ENCODE results near the gene TMEM108. TPM values are rescaled to one million over a fixed set of nuclear protein-coding genes. Genes with fewer than 3 reads are reported as not detected.

Gene TMEM108
- total RNA-seq, 2 experiments from 2014 or later = not detected

DNA sequence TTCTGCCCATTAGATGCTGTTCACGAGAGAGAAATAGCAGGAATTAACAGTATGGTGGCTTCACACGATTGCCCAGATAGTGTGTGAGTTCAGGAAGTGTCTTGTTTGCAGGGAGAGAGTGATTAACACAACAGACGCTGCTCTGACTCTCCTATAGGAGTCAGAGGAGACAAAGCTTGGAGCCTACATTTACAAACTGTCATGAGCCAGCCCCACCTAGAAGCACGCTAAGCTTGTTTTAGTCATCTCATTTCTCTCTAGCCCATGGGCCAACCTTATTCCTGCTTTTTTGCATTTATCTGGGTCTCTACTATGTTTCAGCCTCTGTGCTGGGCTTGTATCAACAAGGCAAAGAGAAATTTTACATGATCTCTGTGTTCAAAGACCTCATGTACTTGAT lies 233.3 kb downstream of the TMEM108 start:
- no peaks in the 10 kb centered on the region for H3K9me2 ChIP-seq (ENCODE audit: insufficient read depth, low read length)
- H3K4me3 ChIP-seq (ENCODE audit: low read depth, low read length, poor library complexity, severe bottlenecking) = no peak overlapping the region
- H2AFZ ChIP-seq (ENCODE audit: low read length) = no peak overlapping the region
- no peak overlapping the region for H3K27ac ChIP-seq (ENCODE audit: low read depth, low read length, poor library complexity, severe bottlenecking)
- intact Hi-C loops (cut with micrococcal nuclease; ENCODE audit: unreplicated experiment) = no loop called here
- H3K79me2 ChIP-seq (ENCODE audit: insufficient read depth, low read depth, low read length) = no peaks in the 10 kb centered on the region
- TF ChIP-seq EZH2phosphoT487 (IDR thresholded peaks at IDR 0.05; ENCODE audit: borderline replicate concordance, low read depth, low read length) = no peak
- TF ChIP-seq, protein P1, sequence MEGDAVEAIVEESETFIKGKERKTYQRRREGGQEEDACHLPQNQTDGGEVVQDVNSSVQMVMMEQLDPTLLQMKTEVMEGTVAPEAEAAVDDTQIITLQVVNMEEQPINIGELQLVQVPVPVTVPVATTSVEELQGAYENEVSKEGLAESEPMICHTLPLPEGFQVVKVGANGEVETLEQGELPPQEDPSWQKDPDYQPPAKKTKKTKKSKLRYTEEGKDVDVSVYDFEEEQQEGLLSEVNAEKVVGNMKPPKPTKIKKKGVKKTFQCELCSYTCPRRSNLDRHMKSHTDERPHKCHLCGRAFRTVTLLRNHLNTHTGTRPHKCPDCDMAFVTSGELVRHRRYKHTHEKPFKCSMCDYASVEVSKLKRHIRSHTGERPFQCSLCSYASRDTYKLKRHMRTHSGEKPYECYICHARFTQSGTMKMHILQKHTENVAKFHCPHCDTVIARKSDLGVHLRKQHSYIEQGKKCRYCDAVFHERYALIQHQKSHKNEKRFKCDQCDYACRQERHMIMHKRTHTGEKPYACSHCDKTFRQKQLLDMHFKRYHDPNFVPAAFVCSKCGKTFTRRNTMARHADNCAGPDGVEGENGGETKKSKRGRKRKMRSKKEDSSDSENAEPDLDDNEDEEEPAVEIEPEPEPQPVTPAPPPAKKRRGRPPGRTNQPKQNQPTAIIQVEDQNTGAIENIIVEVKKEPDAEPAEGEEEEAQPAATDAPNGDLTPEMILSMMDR (conservative IDR thresholded peaks at IDR 0.05; ENCODE audit: low read length) = no peak
- peaks cover 3% of the 10 kb centered on the region for H3K4me1 ChIP-seq (ENCODE audit: insufficient read depth, low read length, poor library complexity, severe bottlenecking)
- no peak for DNase-seq (ENCODE audit: low spot score)
- BruUV-seq (replicated peaks) = no TSS peak
- no peaks in the 10 kb centered on the region for H3K36me3 ChIP-seq (ENCODE audit: insufficient read depth, low read length)
- POLR2A ChIA-PET = no interaction called here
- no peak overlapping the region for H3K4me2 ChIP-seq (ENCODE audit: low read length)
- no peaks in the 10 kb centered on the region for H3K9me3 ChIP-seq (ENCODE audit: low read length)
- CTCF ChIA-PET (ENCODE audit: unreplicated experiment) = no interaction called here
- no peaks in the 10 kb centered on the region for H4K20me1 ChIP-seq (ENCODE audit: insufficient read depth, low read length)

DNA sequence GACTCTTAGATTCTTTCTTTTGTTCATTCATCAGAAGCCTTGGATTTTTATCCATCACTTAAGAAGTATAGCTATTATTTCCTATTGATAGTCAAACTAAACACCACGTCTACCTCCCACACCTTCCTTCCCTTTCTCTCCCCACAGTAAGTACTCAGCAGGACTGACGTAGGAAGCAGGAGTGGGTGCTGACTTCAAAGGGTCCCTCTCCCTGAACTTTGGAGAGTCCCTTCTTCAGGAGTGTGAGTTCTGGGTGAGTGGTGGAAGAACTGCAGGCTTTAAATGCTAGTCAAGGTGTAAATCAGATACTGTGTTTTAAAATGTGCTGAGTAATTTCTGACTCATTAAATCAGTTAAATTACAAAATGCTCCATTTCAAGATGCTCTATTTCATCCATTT lies 235.2 kb downstream of the TMEM108 start:
- POLR2A ChIA-PET = no interaction called here
- intact Hi-C loops (cut with micrococcal nuclease; ENCODE audit: unreplicated experiment) = no loop called here

DNA sequence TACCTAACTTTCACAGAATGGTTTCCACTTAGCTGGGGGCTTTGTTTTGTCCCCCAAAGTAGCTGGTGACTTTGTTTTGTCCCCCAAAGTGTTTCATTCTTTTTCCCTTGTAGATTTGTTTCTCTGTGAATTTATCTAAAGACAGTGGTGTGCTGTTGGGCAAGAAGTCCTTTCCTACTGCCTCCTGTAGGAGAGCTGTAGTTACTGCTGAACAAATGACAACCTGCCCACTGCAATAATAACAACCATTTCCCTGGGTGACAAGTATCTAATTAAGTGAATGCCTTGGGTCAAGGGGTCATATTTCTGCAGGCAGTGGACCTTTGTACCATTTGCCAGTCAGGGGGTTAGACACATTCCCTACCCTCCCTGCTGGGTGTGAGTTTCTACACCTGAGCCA lies 236.3 kb downstream of the TMEM108 start:
- Histone ChIP-seq H4K20me1 (ENCODE audit: insufficient read depth, low read length) (no peaks in the 10 kb centered on the region), H3K4me2 (ENCODE audit: low read length) (no peak overlapping the region), H3K4me1 (ENCODE audit: insufficient read depth, low read length, poor library complexity, severe bottlenecking) (peaks cover 9% of the 10 kb centered on the region), H3K9me2 (ENCODE audit: insufficient read depth, low read length) (no peaks in the 10 kb centered on the region), H3K79me2 (ENCODE audit: insufficient read depth, low read depth, low read length) (no peaks in the 10 kb centered on the region), H3K4me3 (ENCODE audit: low read depth, low read length, poor library complexity, severe bottlenecking) (no peak overlapping the region), H3K36me3 (ENCODE audit: insufficient read depth, low read length) (no peaks in the 10 kb centered on the region), H2AFZ (ENCODE audit: low read length) (no peak overlapping the region), H3K9me3 (ENCODE audit: low read length) (no peaks in the 10 kb centered on the region), H3K27ac (ENCODE audit: low read depth, low read length, poor library complexity, severe bottlenecking) (no peak overlapping the region)
- intact Hi-C loops (cut with micrococcal nuclease; ENCODE audit: unreplicated experiment) = no loop called here
- no peak for DNase-seq (ENCODE audit: low spot score)
- CTCF ChIA-PET (ENCODE audit: unreplicated experiment) = no interaction called here
- TF ChIP-seq, protein P1 (conservative IDR thresholded peaks at IDR 0.05; ENCODE audit: low read length) = peak; percentile 33; the same call in 1 of the 2 replicates
- no peak for TF ChIP-seq EZH2phosphoT487 (IDR thresholded peaks at IDR 0.05; ENCODE audit: borderline replicate concordance, low read depth, low read length)
- BruUV-seq (replicated peaks) = no TSS peak
- POLR2A ChIA-PET = interaction anchor here (0.7 kb wide), 1 partner anchor 71 kb away, joined by 3 read pairs; no protein-coding TSS in a partner anchor

More for the DNA sequence above, 235.2 kb downstream of the TMEM108 start:
- no peak for DNase-seq (ENCODE audit: low spot score)
- Histone ChIP-seq H3K27ac (ENCODE audit: low read depth, low read length, poor library complexity, severe bottlenecking) (no peak overlapping the region), H3K4me1 (ENCODE audit: insufficient read depth, low read length, poor library complexity, severe bottlenecking) (peaks cover 9% of the 10 kb centered on the region), H3K4me3 (ENCODE audit: low read depth, low read length, poor library complexity, severe bottlenecking) (no peak overlapping the region), H3K79me2 (ENCODE audit: insufficient read depth, low read depth, low read length) (no peaks in the 10 kb centered on the region), H3K36me3 (ENCODE audit: insufficient read depth, low read length) (no peaks in the 10 kb centered on the region), H2AFZ (ENCODE audit: low read length) (no peak overlapping the region), H3K4me2 (ENCODE audit: low read length) (no peak overlapping the region), H3K9me2 (ENCODE audit: insufficient read depth, low read length) (no peaks in the 10 kb centered on the region), H3K9me3 (ENCODE audit: low read length) (no peaks in the 10 kb centered on the region), H4K20me1 (ENCODE audit: insufficient read depth, low read length) (no peaks in the 10 kb centered on the region)
- TF ChIP-seq, protein P1 (conservative IDR thresholded peaks at IDR 0.05; ENCODE audit: low read length) = no peak
- TF ChIP-seq EZH2phosphoT487 (IDR thresholded peaks at IDR 0.05; ENCODE audit: borderline replicate concordance, low read depth, low read length) = no peak
- BruUV-seq (replicated peaks) = no TSS peak
- CTCF ChIA-PET (ENCODE audit: unreplicated experiment) = no interaction called here
